Lower leg skin (tissue), 4 donors: Measurements from ENCODE around the gene PTGDR. TPM values are rescaled to one million over a fixed set of nuclear protein-coding genes. Genes with fewer than 3 reads are reported as not detected.

Experiments
- DNase-seq, 2 donors: peaks; one replicate each; pipeline ENCODE4 v3.0.0-alpha.2; 2019; ENCODE audit warnings: low spot score in 2 of 2
- H3K4me3 ChIP-seq: fragments of 200-600 bp; sonication (generic); 2 replicates; pipeline ENCODE4 v1.5.1; 2017; ENCODE audit warnings: mild to moderate bottlenecking, low read depth; ENCODE audit not compliant: poor library complexity, severe bottlenecking
- CTCF ChIP-seq, 3 donors: fragments of 450-650 bp; IDR thresholded peaks; one replicate each; pipeline ENCODE4 v1.5.1; 2016; ENCODE audit warnings: antibody characterized with exemption in 3 of 3, mild to moderate bottlenecking in 3 of 3, moderate library complexity in 2 of 3
- POLR2A ChIP-seq, 2 donors: fragments of 450-650 bp; IDR thresholded peaks; one replicate each; pipeline ENCODE4 v1.6.1; 2016 to 2017; ENCODE audit warnings: antibody characterized with exemption in 2 of 2, mild to moderate bottlenecking in 1 of 2, moderate library complexity in 1 of 2
- WGBS, 2 donors: methylation state at CpG; one replicate each; pipeline ENCODE4 v1.1.5; 2018; 5-methylcytosine and 5-hydroxymethylcytosine counted together
- intact Hi-C: fragments of 100-400 bp; cut with DNase I; formaldehyde crosslinking; loops from one replicate; pipeline ENCODE4 v1.15.0; 2023; ENCODE audit warnings: low total_unique reads
- total RNA-seq, 4 donors: library from RNA; depleted of rRNA; stranded (reverse); fragments of >200 nt; gene quantifications; one replicate each; pipeline ENCODE4 v1.1.0, GENCODE V29; 2016

Gene PTGDR
- total RNA-seq, 4 donors from 2014 or later, result 0.65 to 2.8 (median 0.88) TPM; not detected in 1

GRCh38 chr14:52241087-52241793 lies 26.3 kb upstream of the PTGDR start:
- TF ChIP-seq CTCF (IDR thresholded peaks at IDR 0.05) (no peak), POLR2A (IDR thresholded peaks at IDR 0.05) (no peak)
- no peak for DNase-seq
- 55 to 56% methylated on average over 5 of the region's 5 CpGs for WGBS, 2 donors
- intact Hi-C loops, result no loop called here
- no peak overlapping the region for H3K4me3 ChIP-seq

GRCh38 chr14:52244328-52244727 lies 23.2 kb upstream of the PTGDR start:
- no peak for TF ChIP-seq POLR2A (IDR thresholded peaks at IDR 0.05)
- TF ChIP-seq CTCF (IDR thresholded peaks at IDR 0.05), result no peak
- H3K4me3 ChIP-seq, result no peak overlapping the region
- no peak for DNase-seq
- intact Hi-C loops, result no loop called here
- 69 to 71% methylated on average over 2 of the region's 2 CpGs for WGBS, 2 donors

GRCh38 chr14:52244997-52245396 lies 22.5 kb upstream of the PTGDR start:
- H3K4me3 ChIP-seq, result no peak overlapping the region
- intact Hi-C loops, result no loop called here
- DNase-seq, result no peak
- 88 to 91% methylated on average over 3 of the region's 3 CpGs for WGBS, 2 donors
- TF ChIP-seq POLR2A (IDR thresholded peaks at IDR 0.05), result no peak
- no peak for TF ChIP-seq CTCF (IDR thresholded peaks at IDR 0.05)

GRCh38 chr14:52248057-52248456 lies 19.4 kb upstream of the PTGDR start:
- DNase-seq, result no peak
- no peak overlapping the region for H3K4me3 ChIP-seq
- 69 to 83% methylated on average over 2 of the region's 2 CpGs for WGBS, 2 donors
- intact Hi-C loops, result no loop called here
- TF ChIP-seq CTCF (IDR thresholded peaks at IDR 0.05), result no peak
- TF ChIP-seq POLR2A (IDR thresholded peaks at IDR 0.05), result no peak

- no peak for DNase-seq
- TF ChIP-seq CTCF (IDR thresholded peaks at IDR 0.05), result no peak
- TF ChIP-seq POLR2A (IDR thresholded peaks at IDR 0.05), result no peak
- no peak overlapping the region for H3K4me3 ChIP-seq
- intact Hi-C loops, result no loop called here
- 87 to 95% methylated on average over 1 of the region's 1 CpG for WGBS, 2 donors
Observed at GRCh38 chr14:52251724-52252123, 15.8 kb upstream of the PTGDR start.

GRCh38 chr14:52253503-52253902 lies 14.0 kb upstream of the PTGDR start:
- WGBS, 2 donors, result 22 to 33% methylated on average over 3 of the region's 3 CpGs
- TF ChIP-seq CTCF (IDR thresholded peaks at IDR 0.05), result no peak
- no peak for TF ChIP-seq POLR2A (IDR thresholded peaks at IDR 0.05)
- H3K4me3 ChIP-seq, result no peak overlapping the region
- intact Hi-C loops, result no loop called here
- no peak for DNase-seq
